ENCODE data around the gene GORAB. TPM values are rescaled to one million over a fixed set of nuclear protein-coding genes. Genes with fewer than 3 reads are reported as not detected.

Gene GORAB
- total RNA-seq, 1 donor from 2014 or later: 13.3 TPM

DNA sequence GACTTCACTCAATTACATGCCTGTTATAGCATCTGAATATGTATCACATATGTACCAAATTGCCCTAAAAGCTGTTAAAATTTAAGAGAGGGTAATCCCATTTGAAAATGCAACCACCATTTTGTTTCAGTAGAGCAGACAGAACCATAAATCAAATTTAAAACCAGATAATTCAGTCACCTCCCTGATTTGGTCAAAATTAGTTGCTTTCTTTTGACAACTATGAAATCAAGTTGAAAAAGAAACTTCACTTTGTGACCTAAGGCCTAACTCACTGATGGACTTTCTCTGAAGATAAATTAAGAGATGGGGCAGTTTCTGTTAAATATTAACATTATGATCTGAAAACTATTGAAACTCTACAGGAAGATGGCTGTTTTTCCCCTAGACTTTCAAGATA lies 6.7 kb downstream of the GORAB start:
- no peak for DNase-seq

DNA sequence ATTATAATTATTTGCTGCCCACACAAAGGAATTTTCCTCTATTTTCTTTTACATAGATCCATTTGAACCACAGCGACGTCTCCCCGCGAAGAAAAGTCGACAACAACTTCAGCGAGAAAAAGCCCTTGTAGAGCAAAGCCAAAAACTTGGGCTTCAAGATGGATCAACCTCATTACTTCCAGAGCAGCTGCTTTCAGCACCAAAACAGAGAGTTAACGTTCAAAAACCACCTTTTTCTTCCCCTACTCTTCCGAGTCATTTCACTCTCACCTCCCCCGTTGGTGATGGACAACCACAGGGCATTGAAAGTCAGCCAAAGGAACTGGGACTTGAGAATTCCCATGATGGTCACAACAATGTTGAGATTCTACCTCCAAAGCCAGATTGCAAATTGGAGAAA lies 7.2 kb downstream of the GORAB start:
- DNase-seq: no peak

DNA sequence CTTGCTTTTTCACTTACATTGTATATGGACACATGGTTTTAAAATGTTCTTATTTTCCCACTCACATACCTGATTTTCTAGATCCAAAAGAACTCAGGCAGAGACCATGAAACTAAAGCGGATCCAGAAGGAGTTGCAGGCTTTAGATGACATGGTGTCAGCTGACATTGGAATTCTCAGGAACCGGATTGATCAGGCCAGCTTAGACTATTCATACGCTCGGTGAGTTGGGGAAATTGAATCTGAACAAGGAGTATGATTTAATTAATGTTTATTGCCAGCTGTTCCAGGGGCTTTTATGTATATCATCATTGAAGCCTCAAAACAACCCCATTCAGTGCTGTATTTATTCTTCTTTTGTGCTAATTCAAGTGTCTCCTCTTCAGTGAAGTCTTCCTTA lies 12.7 kb downstream of the GORAB start:
- no peak for DNase-seq

DNA sequence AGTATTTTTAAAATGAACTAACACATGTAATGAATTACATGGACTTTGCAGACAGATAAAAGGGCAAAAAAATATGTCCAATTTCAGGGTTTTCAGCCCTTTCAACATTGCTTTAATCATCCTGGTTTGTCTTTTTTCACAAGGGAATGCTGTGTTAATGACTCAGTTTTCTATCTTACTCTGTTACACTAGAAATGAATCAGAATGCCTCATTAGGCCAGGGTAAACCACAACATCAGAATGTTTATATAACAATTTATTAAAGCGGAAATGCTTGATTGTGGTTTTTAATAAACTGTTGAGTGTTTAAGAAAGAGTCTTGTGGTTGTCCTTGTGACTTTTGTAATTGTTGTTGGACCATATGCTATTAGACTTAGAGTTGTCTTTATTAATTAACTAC lies 13.5 kb downstream of the GORAB start:
- DNase-seq: no peak

DNA sequence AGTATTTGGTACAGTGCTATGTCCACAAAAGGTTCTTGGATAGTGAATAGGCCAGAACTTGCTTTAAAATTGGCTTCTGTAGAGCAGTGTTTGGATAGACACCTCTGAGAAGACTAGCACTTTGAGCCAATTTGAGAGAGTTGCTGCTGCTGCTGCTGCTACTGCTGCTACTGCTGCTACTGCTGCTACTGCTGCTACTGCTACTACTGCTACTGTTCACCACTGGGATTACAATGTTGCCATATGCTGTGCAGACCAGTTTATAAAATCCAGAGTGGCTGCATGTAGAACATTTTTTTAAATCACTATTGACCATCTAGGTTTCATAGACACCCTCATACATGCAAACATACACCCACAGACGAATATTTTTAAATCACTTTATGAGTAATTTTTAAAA lies 15.3 kb downstream of the GORAB start:
- no peak for DNase-seq

DNA sequence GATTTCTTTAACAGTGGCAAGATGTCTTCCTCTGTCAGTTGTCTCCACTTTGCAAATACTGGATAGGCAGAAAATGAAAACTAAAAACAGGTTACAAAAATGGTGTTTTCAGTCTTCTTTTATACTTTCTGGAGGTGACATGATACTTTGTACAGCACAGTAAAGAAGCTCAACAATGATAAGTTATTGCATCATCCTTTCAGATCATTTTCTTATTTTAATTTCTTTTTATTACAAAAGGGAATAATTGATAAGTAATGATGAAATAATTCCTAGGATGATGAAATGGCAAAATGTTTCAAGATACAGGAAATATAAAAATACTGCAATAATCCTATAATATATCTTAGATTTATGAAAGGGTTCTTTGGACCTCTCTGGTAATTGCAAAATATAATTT lies 16.5 kb downstream of the GORAB start:
- no peak for DNase-seq

DNA sequence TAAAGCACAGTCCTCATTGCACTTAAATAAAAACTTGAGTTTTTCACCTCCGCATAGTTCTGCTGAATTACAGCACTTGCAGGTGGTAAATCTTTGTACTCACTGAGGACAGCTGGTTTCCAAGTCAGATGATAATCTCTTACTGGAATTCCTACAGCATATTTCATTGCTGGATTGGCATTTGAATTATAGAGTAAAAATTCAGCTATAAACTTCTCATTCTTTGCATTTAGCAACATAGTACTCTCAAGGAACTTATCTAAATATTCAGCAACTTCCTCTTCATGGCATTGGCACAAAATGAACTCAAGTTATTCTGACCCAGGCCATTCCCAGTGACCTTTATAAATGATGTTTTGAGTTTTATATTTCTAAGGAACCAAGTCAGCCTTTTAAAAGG lies 23.4 kb downstream of the GORAB start:
- no peak for DNase-seq

DNA sequence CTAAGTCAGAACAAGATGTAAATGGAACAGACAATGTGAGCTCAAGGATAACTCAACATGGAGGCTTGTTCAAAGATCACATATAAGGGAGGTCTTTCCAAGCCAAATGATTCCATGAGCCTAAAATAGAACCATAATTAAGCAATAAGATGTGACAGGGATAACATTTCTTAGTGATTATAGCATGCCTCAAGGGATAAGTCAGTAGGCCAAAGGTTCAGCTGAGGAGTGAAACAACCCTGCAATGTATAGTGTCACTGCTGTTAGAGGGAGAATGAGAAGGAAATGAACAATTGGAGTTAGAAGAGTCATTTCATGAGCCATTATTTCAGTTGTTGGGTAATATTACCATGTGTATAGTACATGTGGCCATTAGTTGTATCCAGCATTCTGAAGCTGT lies 25.0 kb downstream of the GORAB start:
- peak; percentile 89 for DNase-seq

DNA sequence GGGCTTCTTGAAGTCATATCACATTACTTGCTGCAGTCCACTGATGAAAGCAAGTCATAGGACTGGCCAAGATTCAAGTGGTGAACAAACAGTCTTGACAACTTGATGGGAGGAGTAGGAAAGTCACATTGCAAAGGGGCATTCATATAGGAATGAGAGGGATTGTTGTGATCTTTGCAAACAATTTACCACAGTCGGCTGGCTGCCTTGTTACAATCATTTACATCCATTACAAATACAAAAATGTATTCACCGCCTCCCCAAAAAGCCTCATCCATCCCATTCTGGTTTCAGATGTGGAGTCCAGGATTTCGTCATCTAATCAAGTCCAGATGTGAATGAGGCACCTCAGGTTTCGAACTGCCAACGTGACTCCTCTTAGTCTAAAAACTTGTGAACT lies 26.8 kb downstream of the GORAB start:
- DNase-seq: no peak

DNA sequence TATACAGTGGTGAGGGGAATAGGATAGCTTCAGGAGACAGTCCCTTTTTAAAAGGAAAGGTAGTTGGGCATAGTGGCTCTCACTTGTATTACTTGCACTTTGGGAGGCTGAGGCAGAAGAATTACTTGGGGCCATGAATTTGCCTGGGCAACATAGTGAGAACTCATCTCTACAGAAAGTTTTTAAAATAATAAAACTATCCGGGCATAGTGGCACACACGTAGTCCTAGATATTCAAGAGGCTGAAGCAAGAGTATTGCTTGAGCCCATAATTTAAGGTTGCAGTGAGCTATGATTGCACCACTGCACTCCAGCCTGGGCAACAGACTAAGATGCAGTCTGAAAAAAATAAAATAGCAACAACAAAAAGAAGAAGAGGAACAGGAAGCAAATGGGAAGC lies 27.2 kb downstream of the GORAB start:
- DNase-seq: no peak

DNA sequence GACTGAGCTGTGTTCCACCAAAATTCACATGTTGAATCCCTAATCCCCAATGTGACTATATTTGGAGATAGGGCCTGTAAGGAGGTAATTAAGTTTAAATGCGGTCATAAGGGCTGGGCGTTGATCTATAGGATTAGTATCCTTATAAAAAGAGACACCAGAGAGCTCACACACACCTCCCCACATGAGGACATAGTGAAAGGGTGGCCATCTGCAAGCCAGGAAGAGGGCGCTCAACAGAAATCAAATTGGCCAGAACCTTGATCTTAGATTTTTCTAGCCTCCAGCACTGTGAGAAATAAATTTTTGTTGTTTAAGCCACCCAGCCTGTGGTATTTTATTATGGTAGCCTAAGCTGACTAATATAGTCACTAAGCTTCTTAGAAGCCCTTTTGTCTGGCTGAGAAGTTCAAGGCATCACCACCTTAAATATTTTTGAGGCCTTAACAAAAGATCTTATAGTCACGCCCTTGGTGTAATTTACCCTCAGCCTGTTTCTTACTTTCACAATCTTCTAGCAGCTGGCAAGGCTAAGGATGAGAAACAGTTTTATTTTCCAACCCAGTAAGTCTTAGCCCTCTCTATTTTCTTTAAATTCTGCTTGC lies 28.8 kb downstream of the GORAB start:
- no peak for DNase-seq

DNA sequence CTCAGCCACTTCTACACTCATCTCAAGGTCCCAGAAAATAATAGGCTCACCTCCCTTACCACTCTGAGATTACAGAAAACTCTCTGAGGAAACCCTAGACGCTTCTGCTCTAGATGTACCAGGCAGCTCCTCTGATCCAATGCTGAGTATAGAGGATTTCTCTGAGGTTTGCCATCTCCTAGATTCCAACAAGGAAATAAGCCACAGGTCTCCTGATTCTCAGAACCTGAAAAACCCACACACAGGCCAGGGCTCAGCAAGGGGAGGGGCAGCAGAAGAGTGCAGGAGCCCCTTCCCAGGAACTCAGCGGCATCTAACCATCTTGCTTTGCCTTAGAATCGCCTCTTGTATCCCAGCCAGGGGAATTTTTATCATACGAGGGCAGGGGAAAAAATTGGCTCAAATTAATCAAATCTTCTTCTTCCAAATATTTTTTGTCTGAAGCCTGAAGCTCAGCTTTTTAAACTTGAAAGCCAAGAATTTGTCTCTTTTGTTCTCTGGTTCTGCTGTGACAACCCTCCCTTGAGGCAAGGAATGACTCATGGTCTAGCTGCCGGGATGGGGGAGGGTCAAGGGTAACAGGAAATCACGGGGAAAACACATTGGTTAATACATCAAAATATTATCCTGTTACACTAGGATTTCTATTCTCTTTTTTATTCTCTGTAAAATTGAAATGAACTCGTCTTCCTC lies 30.8 kb downstream of the GORAB start:
- peak; percentile 93 for DNase-seq

DNA sequence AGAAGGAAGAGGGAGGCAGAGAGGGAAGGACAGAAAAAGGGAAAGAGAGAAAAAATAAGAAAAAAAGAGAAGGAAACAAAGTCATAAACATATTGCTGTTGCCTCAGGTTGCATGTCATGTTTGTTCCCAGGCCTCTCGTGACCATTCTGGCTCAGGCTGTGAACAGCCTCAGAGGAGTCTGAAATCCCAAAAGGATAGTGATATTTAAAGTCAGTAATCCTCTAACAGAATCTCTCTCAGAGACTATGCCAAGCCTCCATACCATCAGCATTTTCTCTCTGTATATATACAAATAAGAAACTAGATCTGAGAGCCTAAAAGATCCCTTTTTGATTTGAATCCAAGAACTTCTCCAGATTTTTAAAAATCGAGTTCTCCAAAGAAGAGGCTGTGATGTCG lies 35.2 kb downstream of the GORAB start:
- peak; percentile 29 for DNase-seq

DNA sequence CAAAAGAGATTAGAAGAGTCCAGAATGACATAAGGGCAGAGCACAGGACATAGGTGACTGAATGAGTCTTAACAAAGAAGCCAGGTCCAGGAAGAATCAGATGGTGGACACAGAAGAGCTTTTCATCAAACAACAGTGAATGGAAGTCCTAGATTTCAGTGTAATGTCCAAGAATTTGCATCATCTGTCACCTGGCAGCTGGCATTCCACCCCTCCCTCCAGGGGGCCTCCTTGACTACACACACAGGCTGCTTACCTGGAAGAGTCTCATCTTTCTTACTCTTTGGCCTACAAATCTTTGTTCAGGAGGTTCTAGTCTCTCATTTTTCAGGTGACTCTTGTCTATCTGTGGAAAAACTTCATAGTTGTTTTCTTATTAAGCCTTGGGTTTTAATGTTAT lies 36.2 kb downstream of the GORAB start:
- no peak for DNase-seq

DNA sequence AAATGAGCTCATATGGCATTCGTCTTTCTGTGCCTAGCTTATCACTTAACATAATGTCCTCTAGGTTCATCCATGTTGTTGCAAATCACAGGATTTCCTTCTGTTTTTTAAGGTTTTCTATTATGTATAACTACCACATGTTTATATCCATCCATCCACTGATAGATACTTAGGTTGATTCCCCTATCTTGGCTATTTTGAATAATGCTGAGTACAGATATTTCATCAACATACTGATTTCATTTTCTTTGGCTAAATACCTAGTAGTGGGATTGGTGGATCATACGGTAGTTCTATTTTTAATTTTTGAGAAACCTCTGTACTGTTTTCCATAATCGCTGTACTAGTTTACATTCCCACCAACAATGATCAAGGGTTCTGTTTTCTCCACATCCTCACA lies 45.0 kb downstream of the GORAB start:
- no peak for DNase-seq

DNA sequence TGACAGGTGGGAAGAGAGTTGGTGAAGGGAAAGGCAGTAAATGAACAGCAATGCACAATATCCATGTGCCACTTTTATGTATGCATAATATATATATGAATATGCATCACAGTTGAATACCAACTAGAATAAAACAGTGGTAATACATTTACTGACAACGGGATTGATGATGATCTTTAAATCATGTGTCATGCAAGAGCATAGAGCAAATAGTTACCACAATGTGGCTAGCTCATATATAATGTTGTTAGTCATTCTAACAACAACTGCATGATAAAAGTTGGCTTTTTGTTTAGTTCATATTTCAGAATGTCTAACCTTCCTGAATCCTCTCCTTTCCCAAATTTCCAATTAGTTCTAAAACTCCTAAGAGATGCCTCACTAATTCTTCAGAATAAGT lies 46.4 kb downstream of the GORAB start:
- no peak for DNase-seq

DNA sequence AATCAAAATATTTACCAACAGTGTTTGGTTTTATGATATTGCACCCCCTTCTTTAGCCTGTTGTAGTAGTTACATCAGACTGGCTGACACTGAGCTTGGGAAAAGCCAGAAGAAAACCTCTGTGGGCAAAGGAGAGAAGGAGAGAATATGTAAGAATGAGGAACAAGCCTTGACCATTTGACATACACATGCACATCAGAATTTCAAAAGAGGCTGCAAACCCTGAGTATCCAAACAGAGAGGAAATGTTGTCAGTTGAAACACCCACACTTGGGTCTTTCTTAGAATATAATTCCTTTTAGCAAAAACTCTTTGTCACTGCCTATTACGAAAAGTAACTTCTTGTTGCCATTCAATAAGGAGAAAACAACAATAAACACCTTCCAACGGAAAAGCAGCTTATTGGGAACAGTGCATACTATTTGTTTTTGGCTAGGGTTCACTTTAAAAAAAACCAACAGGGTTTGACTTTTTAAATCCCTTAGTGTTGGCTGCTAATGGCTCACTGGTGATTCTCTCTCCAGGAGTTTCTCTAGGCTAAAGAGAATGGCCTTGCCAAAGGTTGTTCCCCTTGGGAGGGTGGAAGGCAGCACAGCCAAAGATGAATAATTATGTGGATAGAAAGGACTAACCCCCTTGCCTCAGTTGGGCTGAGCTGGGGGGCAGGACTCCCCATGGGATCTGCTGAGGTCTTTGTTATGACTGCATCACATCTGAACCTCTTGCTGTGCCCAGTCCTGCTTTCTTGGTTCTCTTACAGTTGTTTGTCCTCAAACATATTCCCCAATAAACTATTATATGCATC lies 48.9 kb downstream of the GORAB start:
- no peak for DNase-seq

DNA sequence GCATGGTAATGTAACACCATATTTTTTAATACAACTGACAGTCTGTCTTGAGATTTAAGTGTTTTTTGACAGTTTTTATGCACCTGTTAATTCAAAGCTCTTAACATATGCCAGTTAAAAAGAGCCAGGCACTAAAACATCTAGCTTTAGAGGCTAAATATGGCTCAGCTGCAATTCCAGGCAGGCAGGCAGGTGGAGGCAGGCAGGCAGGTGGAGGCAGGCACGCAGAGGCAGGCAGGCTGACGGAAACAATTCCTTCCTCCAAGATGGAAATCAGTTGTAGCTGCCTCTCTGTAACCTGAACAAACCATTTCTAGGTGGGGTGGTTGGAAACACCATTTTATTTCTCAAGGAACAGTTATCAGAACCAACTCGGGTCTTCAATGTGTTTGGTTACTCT lies 51.2 kb downstream of the GORAB start:
- DNase-seq: peak; percentile 17

DNA sequence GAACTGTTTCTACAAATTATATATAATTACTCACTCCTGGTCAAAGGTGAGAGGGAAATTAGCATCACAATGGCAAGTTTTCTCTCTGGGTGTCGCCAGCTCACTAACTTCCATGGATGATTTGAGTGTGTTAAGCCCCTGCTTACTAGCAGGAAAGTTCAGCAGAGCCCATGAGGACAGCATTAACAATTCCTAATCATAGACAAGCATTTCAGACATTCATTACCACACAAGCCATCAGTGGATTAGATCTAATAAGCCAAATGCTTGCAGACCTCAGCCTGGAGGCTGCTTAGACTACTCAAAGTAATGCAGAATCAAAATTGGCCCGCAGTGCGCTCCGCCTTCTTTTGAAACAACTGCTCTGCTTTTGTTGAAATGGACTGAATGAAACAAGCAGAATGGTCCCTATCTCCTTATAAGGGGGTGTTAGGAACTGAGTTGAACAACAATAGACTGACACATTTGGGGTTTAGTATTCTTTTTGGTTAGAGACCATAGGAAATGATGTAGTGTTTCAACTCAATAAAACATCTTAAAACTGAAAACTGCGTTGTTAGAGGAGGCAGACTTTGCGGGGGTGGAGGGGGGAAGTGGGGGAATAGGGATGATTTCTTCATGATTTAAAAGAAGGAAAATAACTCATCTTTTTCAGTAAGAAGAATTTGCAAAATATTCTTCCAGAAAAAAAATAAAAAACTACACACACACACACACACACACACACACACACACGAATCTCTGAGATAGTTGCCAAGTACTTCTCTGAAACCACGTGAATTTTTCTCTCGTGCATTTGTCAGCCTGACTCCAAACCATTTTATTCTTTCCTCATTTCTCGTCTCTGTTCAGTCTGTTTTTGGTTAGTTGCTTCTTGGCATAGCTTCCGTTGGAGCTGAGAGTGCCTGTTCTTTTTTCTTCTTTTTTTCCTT lies 54.6 kb downstream of the GORAB start:
- peak; percentile 98 for DNase-seq

DNA sequence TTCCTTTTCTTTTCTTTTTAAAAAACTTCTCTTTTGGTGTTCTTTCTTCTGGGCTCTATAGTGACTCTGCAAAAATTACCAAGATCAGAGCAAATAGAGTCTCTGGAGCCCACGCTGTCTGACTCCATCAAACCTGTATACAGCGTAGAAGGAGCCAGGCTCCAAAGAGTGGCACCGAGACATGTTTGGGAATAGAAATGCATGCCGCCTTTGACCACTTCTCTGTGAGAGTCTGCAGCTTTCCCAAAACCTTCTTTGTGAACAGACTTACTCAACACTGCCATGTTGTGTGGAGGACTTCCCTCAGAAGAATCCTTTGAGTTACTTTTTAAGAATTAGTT lies 55.3 kb downstream of the GORAB start:
- no peak for DNase-seq

DNA sequence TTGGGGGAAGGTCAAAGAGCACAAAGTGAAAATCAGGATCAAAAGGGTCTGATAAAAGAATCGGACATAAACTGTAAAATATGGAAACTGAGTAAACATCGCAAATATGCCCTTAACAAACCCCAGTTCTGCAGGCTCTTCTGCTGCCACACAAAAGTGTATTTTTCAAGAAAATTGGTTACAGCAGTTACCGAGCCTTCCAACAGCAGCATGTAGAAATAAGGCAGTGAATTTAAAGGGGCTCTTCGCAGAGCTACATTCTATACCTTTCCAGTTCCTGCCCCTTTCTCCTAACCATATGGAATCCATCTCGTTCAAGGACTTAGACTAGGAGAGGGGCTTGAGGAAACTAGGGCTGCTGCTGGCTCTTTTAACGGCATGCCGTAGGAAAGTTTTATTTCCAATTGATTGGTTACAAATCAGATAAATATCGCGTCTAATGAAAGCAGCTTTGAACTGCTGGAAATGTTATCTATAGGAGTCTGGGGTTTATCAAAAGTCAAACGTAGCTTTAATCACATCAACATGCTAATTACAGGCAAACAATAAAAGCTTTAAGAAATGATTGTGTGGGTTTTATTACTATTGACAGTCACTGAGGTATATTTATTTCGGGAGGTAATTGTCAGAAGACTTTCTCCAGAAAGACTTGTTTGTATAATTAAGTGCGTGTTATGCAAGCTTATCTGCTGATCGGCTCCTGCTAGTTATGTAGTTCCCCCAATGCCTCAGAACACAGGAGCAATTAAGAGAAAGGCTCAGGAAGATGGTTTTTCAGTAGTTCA lies 59.1 kb downstream of the GORAB start:
- no peak for DNase-seq

DNA sequence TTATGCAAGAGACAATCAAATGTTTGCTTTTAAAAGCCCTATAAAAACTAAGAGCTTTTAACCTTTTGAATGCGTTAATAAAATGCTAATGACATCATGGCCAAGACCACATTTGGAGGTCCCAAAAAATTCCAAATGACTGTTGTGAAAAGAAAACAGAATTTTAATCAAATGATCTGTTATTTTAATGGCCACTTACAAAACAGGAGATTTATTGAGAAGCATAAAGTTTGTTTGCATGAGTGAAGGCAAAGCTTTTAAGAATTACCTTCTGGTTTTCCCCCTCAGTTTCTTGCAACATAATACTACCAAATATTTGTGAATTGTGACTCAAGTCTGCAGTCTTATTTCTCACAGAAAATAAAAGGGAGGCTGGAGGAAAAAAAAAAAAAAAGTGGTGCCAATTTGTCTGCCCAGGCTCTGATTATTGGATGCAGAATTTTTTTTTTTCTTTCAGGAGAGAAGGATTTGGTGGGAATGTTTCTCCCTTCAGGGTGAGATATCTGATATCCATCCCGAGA lies 60.7 kb downstream of the GORAB start:
- DNase-seq: no peak
